GM23248 (cell line): ENCODE data around the gene CNTN4. TPM values are rescaled to one million over a fixed set of nuclear protein-coding genes. Genes with fewer than 3 reads are reported as not detected.
"Not testable (repeated sequence)": the region's sequence is repeated elsewhere in the genome, so short reads cannot be mapped to it uniquely, and the experiment has no call there.

Experiments
- DNase-seq: peaks from one replicate; pipeline ENCODE4 v3.0.0-alpha.2; 2015
- H2AFZ ChIP-seq: fragments of 200-600 bp; sonication (generic); 2 replicates; pipeline ENCODE4 v1.6.1; 2016; ENCODE audit warnings: antibody characterized with exemption
- H3F3A ChIP-seq: fragments of 200-600 bp; sonication (generic); 2 replicates; pipeline ENCODE4 v1.6.1; 2016; ENCODE audit warnings: mild to moderate bottlenecking, antibody characterized with exemption, mixed run types; ENCODE audit not compliant: insufficient read depth
- H3K27ac ChIP-seq: fragments of 200-600 bp; sonication (generic); 2 replicates; pipeline ENCODE4 v1.5.1; 2016; ENCODE audit warnings: mild to moderate bottlenecking
- H3K27me3 ChIP-seq: fragments of 200-600 bp; sonication (generic); replicated peaks from 2 replicates; pipeline ENCODE4 v1.6.1; 2016; ENCODE audit warnings: mild to moderate bottlenecking; ENCODE audit not compliant: insufficient read depth
- H3K36me3 ChIP-seq: fragments of 200-600 bp; sonication (generic); 2 replicates; pipeline ENCODE4 v1.6.1; 2016; ENCODE audit warnings: low read depth, mild to moderate bottlenecking
- H3K4me1 ChIP-seq: fragments of 200-600 bp; sonication (generic); 2 replicates; pipeline ENCODE4 v1.6.1; 2016; ENCODE audit warnings: mild to moderate bottlenecking; ENCODE audit not compliant: insufficient read depth
- H3K4me2 ChIP-seq: fragments of 200-600 bp; sonication (generic); one replicate; pipeline ENCODE4 v1.6.1; 2016; ENCODE audit warnings: mild to moderate bottlenecking; ENCODE audit not compliant: unreplicated experiment
- H3K4me3 ChIP-seq: fragments of 200-600 bp; sonication (generic); 2 replicates; pipeline ENCODE4 v1.5.1; 2016; ENCODE audit warnings: mild to moderate bottlenecking
- H3K79me2 ChIP-seq: fragments of 200-600 bp; sonication (generic); 2 replicates; pipeline ENCODE4 v1.6.1; 2016; ENCODE audit warnings: mild to moderate bottlenecking; ENCODE audit not compliant: insufficient read depth
- H3K9ac ChIP-seq: fragments of 200-600 bp; sonication (generic); 2 replicates; pipeline ENCODE4 v1.6.1; 2016; ENCODE audit warnings: mild to moderate bottlenecking
- H3K9me2 ChIP-seq: fragments of 200-600 bp; sonication (generic); 2 replicates; pipeline ENCODE4 v1.6.1; 2016; ENCODE audit warnings: mixed run types, mild to moderate bottlenecking, moderate library complexity; ENCODE audit not compliant: insufficient read depth
- H3K9me3 ChIP-seq: fragments of 200-600 bp; sonication (generic); one replicate; pipeline ENCODE4 v1.6.1; 2017; ENCODE audit warnings: low read depth
- H4K20me1 ChIP-seq: fragments of 200-600 bp; sonication (generic); 2 replicates; pipeline ENCODE4 v1.6.0; 2016; ENCODE audit not compliant: insufficient read depth
- EZH2 ChIP-seq: fragments of 200-600 bp; sonication (generic); IDR thresholded peaks from 2 replicates; pipeline ENCODE4 v1.6.1; 2018; ENCODE audit warnings: antibody characterized with exemption, mild to moderate bottlenecking; ENCODE audit not compliant: insufficient read depth, poor library complexity, severe bottlenecking
- EZH2phosphoT487 ChIP-seq: fragments of 200-600 bp; sonication (generic); IDR thresholded peaks from 2 replicates; pipeline ENCODE4 v1.6.1; 2018; ENCODE audit warnings: antibody characterized with exemption, moderate library complexity, mild to moderate bottlenecking, low read depth; ENCODE audit not compliant: insufficient read depth
- WGBS, 2 experiments: methylation state at CpG; one replicate each; pipeline ENCODE4 v1.1.6; 2015 to 2017; ENCODE audit warnings: low lambda C conversion rate in 2 of 2, low coverage in 1 of 2; ENCODE audit errors: missing lambda C conversion rate in 2 of 2; 5-methylcytosine and 5-hydroxymethylcytosine counted together
- in situ Hi-C: fragments of 300-500 bp; cut with MboI; formaldehyde crosslinking; loops from 2 replicates; pipeline ENCODE4 v1.15.0; 2020
- polyA plus RNA-seq: library from polyadenylated mRNA; unstranded; fragments of >200 nt; fragmentation: Nextera tagmentation; extraction: Ambion mirVana; gene quantifications from 2 replicates; pipeline ENCODE4 v1.2.1, GENCODE V29; 2016
- total RNA-seq: library from RNA; depleted of rRNA; stranded (reverse); fragments of >200 nt; shearing (Covaris generic); gene quantifications from 2 replicates; pipeline ENCODE4 v1.2.3, GENCODE V29; 2014

Gene CNTN4
- total and polyA plus RNA-seq, 2 experiments from 2014 or later = not detected

GRCh38 chr3:2082871-2083480 is 15.7 kb upstream of the CNTN4 start:
- no peaks in the 10 kb centered on the region for H3K4me1 ChIP-seq
- no peak for DNase-seq
- H3K4me2 ChIP-seq = no peak overlapping the region
- no peaks in the 10 kb centered on the region for H3K9me2 ChIP-seq
- no peak overlapping the region for H3K9ac ChIP-seq
- no peaks in the 10 kb centered on the region for H3K79me2 ChIP-seq
- H3K4me3 ChIP-seq = no peak overlapping the region
- H2AFZ ChIP-seq = no peak overlapping the region
- no peaks in the 10 kb centered on the region for H3K27me3 ChIP-seq
- no peak for TF ChIP-seq EZH2
- TF ChIP-seq EZH2phosphoT487 = no peak
- no peak overlapping the region for H3K27ac ChIP-seq
- H3F3A ChIP-seq = no peaks in the 10 kb centered on the region
- no peaks in the 10 kb centered on the region for H3K9me3 ChIP-seq
- in situ Hi-C loops = no loop called here
- H4K20me1 ChIP-seq = no peaks in the 10 kb centered on the region
- 14% methylated on average over 5 of the region's 5 CpGs for WGBS, 2 experiments
- no peaks in the 10 kb centered on the region for H3K36me3 ChIP-seq

GRCh38 chr3:2083558-2083957 is 15.1 kb upstream of the CNTN4 start:
- H3K4me2 ChIP-seq, H3K4me3 ChIP-seq, H3F3A ChIP-seq, H3K9me3 ChIP-seq, H3K27me3 ChIP-seq, DNase-seq, H2AFZ ChIP-seq, H3K9me2 ChIP-seq, H3K27ac ChIP-seq, H3K9ac ChIP-seq, in situ Hi-C loops, H4K20me1 ChIP-seq, H3K36me3 ChIP-seq, H3K79me2 ChIP-seq, H3K4me1 ChIP-seq: not testable (repeated sequence)
- 84 to 93% methylated on average over 3 to 38 of the region's 40 CpGs for WGBS, 2 experiments

DNA sequence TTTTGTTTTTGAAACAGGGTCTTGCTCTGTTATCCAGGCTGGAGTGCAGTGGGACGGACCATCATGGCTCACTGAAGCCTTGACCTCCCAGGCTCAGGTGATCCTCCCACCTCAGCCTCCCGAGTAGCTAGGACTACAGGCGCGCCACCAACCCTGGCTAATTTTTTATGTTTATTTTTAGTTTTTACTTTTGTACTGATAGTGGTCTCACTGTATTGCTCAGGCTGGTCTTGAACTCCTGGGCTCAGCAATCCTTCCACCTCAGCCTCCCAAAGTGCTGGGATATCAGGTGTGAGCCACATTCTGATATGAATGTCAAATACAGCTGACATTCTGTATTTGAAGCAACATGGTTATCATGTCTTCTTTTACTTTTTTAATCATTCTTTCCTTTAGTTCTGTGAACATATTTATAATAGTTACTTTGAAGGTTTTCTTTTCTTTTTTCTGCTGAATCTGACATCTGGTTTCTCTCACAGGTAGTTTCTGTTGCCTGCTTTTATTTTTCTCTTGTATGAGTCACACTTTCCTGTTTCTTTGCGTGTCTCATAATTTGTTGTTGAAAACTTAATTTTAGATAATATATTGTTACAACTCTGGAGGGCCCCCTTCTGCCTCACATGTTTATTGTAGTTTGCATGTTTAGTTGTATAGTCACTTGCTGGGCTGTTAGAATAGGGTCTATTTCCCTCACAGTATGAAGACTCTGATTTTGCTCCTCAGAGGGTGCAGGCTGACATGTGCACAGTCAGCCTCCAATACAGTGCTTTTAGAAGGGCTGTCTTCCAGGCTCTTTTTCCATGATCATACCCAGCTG is 8.4 kb upstream of the CNTN4 start:
- 35 to 41% methylated on average over 5 of the region's 5 CpGs for WGBS, 2 experiments
- H3K4me1 ChIP-seq = no peaks in the 10 kb centered on the region
- no peaks in the 10 kb centered on the region for H3K79me2 ChIP-seq
- H3K4me3 ChIP-seq = no peak overlapping the region
- H3K9me2 ChIP-seq = no peaks in the 10 kb centered on the region
- no peak overlapping the region for H3K27ac ChIP-seq
- no peak overlapping the region for H3K9ac ChIP-seq
- no peaks in the 10 kb centered on the region for H3K27me3 ChIP-seq
- H3K9me3 ChIP-seq = no peaks in the 10 kb centered on the region
- in situ Hi-C loops = no loop called here
- no peaks in the 10 kb centered on the region for H3K36me3 ChIP-seq
- no peak overlapping the region for H3K4me2 ChIP-seq
- H3F3A ChIP-seq = no peaks in the 10 kb centered on the region
- TF ChIP-seq EZH2phosphoT487 (no peak), EZH2 (no peak)
- no peak overlapping the region for H2AFZ ChIP-seq
- H4K20me1 ChIP-seq = no peaks in the 10 kb centered on the region
- no peak for DNase-seq

- TF ChIP-seq EZH2 (no peak), EZH2phosphoT487 (no peak)
- no peaks in the 10 kb centered on the region for H4K20me1 ChIP-seq
- 28 to 35% methylated on average over 4 of the region's 4 CpGs for WGBS, 2 experiments
- H3K9me2 ChIP-seq = no peaks in the 10 kb centered on the region
- no peak overlapping the region for H2AFZ ChIP-seq
- H3K79me2 ChIP-seq = no peaks in the 10 kb centered on the region
- in situ Hi-C loops = no loop called here
- no peaks in the 10 kb centered on the region for H3F3A ChIP-seq
- 0 out of 2 replicates have a peak, but pooled peaks cover 4% of the 10 kb centered on the region for H3K27me3 ChIP-seq
- H3K4me1 ChIP-seq = no peaks in the 10 kb centered on the region
- DNase-seq = no peak
- H3K27ac ChIP-seq = no peak overlapping the region
- H3K4me3 ChIP-seq = no peak overlapping the region
- H3K9me3 ChIP-seq = no peaks in the 10 kb centered on the region
- H3K4me2 ChIP-seq = no peak overlapping the region
- no peaks in the 10 kb centered on the region for H3K36me3 ChIP-seq
- H3K9ac ChIP-seq = no peak overlapping the region
Observed at GRCh38 chr3:2092758-2093157, 5.9 kb upstream of the CNTN4 start.
